ENCODE results near the gene ADAMTS17.

ADAMTS17 gene

DNA sequence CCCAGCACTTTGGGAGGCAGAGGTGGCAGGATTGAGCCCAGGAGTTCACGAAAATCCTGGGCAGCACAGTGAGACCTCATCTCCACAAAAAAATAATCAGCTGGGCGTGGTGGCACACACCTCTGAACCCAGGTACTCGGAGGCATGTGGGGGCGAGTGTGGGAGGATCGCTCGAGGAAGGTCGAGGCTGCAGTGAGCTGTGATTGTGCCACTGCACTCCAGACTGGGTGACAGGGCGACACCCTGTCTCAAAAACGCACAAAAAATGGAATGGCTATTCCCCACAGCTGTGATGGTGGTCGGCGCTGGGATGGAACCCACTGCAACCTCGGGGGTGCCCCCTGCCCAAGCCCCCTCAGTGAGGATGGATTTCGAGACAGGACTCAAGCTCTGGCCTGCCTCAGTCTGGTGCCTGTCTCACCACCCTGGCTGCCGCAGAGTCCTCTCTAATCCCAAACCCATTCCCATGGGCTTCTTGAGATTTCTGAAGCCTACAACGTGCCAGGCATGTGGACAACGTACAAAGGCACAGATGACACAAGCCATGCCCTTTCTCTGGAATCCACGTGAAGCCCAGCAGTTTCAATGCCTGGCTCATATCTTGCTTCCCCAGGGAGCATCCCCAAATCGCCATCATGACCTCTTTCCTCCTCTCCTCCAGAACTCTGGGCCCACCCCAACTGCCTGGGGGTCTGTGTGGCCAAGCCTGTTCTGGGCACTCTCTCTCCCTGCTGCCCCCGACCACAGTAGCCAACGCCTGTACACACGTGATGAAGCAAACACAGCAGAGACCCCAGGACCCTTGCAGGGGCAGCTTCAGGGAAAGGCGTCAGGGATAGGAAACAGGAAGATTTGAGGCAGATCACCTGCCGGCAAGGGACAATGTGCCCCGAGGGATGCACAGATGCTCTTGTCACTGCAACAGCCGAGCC is 32.4 kb downstream of the ADAMTS17 start:
- no peak for DNase-seq (ENCODE audit: low spot score)

DNA sequence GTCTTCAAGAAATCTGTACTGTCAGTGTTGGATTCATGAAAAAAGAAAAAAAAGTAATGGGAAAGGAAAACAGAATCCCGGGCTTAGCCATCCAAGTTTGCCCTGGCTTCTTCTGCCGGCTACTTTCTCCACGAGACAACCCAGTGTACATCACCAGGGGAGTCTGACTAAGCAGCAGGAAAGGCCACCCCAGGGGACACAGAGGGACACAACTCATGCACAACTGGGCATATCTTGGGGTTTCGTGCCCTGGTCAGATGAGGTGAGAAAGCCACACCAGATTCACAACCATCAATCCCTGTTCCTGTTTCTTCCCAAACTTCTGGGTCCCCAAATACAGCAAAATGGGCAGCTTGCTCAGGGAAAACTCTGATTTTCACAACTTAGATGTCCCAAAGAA is 33.2 kb downstream of the ADAMTS17 start:
- no peak for DNase-seq (ENCODE audit: low spot score)

DNA sequence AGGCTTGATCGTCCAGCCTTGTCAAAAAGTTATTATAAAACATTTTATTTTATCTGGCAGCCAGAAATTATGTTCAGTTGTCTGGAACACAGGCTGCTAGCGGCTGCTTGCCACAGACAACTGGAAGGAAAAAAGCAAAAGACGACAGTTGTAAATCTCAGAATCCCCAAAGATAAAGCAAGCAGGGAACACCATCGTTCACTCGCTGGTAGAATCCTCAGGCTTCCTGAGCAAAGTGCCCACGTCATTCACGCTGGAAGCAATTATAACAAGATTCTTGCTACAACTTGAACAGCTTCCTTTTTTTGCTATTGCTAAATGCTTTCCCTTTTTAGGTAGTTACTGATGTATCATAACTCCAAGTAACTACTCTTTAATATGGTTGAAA is 33.6 kb downstream of the ADAMTS17 start:
- no peak for DNase-seq (ENCODE audit: low spot score)

DNA sequence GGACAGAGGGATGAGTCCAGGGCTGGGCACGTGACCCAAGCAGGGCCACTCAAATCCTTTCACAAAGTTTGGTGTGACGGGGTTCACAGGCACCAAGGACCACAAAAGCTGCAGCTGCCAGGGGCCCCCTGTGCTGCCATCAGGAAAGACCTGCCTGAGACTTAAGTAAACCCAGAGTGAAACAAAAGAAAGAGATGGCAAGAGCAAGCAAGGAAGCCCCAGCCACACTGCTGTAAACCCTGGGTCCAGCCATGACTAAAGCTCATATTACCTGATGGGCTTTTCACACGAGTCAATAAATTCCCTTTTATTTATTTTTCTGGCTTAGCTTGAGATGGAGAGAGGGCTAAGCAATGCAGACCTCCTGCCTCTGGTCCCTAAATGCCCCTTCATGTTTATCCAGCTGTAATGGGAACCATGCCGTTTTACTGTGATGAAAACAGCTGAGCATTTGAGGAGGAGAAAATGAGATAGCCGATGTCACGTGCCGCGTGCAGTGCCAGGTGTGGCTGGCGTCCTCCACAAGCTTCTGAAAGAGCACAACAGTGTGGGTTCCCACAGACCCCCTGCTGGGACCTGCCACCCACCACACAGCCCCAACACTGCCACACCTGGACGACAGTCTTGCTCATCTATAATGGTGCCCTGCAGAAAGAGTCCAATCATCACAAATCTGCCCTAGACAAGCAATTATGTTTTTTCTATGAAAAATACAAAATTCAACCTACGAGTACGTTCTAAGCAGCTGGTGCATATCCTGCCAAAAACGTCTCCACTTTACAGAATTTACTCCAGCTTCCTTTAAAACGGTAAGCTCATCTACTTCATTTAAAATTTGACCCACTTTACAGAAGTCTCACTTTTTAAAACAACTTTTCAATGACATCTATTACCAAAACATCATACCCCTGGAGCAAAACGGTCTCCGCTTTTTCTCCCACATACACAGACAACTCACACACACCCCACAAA is 34.2 kb downstream of the ADAMTS17 start:
- DNase-seq (ENCODE audit: low spot score) = no peak

DNA sequence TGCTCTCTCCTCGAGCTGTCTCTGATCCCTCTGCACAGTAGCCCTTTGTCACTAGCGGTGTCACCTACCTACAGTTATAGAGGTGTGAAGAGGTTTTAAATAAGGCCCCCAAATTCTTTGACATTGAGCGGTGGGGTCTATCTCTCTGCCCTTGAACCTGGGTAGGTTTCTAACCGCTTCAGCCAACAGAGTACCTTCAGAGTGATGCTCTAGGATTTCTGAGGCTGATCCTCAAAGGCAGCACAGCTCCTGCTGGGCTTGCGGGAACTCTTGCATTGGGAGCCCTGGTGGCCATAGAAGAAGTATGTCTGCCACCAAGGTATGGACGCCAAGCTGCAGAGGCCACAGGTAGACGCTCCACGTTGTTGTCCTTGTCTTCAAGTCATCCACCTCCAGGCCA is 35.7 kb downstream of the ADAMTS17 start:
- no peak for DNase-seq (ENCODE audit: low spot score)

DNA sequence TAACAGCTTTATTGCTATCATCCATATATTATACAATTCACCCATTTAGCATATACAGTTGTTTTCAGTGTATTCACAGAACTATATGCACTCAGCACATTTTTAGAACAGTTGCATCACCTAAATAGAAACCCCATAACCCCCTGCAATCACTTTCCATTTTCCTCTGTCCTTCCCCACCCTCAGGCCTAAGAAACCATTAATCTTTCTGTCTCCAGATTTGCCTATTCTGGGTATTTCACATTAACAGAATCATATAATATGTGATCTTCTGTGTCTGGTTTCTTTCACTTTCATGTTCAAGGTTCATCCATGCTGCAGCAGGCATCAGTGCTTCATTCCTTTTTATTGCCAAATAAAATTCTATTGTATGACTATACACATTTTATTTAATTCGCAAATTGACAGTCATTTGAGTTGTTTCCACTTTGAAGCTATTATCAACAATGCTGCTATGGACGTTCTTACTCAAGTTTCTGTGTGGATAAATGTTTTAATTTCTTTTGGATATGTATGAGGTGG is 39.8 kb downstream of the ADAMTS17 start:
- no peak for DNase-seq (ENCODE audit: low spot score)

DNA sequence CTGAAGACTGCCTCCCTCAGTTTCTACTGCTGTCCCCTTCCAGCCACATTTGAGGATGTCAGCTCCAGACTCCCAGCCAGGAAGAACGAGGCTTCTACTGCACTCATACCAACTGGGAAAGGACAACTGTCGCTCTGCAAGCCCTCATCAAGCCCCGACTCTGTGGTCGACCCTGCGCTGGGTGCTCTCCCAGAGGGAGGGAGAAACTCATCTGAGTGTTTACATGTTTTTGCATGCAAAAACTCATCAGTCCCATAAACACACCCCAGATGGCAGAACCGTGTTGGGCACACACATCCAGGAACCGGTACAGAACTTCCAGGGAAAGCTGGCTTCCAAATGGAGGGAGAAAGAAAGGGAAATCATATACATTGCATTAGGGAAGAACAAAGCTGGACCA is 43.5 kb downstream of the ADAMTS17 start:
- DNase-seq (ENCODE audit: low spot score) = no peak

DNA sequence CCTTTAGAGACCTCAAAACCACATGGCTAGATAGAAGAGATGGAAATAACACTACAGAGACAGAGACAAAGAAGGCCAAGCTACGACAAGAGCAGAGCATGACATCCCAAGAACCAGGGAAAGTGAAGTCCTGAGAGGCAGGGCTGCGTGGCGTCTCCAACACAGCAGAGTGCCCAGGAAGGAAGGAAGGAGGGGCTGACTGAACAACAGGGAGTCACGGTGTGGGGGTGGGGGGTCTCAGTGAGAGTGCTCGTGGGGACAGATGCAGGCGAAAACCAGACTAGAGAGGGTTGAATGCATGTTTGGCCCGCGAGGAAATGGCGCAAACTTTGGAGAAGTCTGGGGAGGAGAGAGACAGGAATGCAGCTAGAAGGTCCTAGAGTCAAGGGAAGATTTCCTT is 44.0 kb downstream of the ADAMTS17 start:
- no peak for DNase-seq (ENCODE audit: low spot score)

DNA sequence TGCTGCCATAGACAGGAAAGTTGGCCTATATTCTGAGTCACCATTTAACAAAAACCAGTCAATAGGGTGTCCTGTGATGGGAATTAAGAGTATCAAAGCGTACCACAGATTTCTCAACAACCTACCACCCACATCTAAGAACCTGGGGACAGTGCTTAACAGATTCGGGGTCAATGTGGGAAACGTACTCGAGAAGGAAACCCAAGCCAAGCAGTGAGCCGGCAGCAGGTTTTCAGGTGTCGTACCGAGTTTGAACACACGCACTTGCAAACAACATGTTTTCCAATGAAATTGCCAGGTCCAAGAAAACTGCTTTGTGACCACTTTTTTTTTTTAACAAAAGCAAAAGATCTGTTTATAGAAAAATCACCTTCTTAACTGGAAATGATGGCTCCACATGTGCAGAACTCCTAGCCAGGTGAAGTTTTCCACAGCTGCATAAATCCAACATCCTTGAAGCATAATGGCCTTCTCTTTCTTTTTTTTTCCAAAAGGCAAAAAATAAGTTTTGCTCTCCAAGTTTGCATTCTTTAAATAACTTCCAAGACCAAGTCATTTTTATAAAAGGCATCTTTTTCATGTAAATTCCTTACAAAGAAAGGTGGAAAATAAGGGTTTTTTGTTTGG is 45.7 kb downstream of the ADAMTS17 start:
- DNase-seq (ENCODE audit: low spot score) = no peak

DNA sequence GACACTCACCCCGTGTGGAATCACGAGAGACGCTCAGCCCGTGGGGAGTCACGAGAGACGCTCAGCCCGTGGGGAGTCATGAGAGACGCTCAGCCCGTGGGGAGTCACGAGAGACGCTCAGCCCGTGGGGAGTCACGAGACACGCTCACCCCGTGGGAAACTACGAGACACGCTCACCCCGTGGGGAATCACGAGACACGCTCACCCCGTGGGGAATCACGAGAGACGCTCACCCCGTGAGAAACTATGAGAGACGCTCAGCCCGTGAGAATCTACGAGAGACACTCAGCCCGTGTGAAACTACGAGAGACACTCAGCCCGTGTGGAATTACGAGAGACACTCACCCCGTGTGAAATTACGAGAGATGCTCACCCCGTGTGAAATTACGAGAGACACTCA is 49.8 kb downstream of the ADAMTS17 start:
- DNase-seq (ENCODE audit: low spot score) = no peak

DNA sequence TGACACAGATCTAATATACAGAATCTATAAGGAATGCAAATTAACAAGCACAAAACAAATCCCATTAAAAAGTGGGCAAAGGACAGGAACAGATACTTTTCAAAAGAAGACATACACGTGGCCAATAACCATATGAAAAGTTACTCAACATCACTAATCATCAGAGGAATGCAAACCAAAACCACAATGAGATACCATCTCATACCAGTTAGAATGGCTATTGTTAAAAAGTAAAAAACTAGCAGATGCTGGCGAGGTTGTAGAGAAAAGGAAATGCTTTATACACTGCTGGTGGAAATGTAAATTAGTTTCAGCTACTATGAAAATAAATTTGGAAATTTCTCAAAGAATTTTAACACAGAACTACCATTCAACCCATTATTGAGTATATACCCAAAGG is 50.7 kb downstream of the ADAMTS17 start:
- DNase-seq (ENCODE audit: low spot score) = no peak

DNA sequence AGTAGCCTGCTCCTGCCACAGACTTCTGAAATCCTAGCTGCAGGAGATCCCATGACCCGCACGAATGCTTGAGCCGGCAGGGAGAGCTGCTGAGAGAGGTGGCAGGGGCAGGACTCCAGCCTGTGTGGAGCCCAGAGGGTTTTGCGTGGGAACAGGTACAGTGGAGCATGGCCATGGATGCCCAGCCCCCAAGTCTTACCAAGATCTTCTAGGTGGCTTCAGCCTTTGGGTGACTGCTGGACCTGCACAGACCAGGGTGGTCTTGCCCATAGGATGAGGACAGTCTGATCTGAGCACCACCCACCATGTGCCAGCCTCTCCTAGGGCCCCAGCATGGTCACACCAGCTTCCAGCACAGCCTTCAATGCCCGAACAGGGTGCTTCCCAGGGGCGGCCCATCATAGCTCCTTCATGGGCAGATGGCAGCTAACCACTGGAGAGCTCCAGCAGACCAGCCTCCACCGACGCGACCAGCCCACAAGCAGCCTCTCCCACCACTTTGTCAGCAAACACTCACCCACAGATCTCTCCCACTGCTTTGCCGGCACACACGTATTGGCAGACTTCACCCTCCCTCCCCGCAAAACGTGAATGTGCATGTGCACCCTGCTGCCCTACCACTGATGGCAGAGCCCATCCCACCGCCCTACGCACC is 56.0 kb downstream of the ADAMTS17 start:
- DNase-seq (ENCODE audit: low spot score) = no peak

DNA sequence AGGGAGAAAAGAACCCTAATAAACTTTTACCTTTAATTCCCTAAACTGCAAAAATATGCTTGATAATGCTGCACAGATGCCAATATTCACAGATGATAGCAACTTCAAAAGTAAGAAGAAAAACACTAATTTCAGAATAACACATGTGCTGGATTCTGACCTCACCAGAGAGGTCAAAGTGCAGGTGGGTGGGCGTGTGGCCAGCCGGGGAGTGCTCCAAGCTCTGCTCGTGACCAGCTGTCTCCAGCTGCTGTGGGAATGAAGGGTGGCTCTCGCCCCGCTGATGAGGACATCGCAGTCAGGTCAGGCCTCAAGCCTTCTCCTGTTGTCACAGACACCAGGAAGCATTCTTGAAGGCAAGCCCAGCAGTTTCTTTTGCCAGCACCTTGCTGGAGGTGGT is 57.1 kb downstream of the ADAMTS17 start:
- DNase-seq (ENCODE audit: low spot score) = no peak

DNA sequence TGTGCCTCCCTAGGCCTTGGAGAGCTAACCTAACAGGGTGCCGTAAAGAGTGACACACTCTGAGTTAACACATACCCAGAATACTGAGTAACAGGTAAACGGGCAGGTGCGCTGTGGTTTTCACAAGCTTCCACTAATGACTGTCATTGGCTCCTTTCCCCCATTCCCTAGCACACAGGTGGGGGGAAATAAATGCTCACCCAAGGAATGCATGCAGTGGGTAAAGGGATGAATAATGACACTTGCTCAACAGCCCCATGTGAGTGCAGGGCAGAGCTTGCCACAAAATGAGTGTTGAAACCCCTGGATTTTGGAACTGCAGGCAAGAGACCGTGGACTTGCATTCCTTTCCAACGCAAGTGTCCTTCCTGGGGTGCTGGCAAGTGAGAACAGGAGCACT is 57.6 kb downstream of the ADAMTS17 start:
- no peak for DNase-seq (ENCODE audit: low spot score)

DNA sequence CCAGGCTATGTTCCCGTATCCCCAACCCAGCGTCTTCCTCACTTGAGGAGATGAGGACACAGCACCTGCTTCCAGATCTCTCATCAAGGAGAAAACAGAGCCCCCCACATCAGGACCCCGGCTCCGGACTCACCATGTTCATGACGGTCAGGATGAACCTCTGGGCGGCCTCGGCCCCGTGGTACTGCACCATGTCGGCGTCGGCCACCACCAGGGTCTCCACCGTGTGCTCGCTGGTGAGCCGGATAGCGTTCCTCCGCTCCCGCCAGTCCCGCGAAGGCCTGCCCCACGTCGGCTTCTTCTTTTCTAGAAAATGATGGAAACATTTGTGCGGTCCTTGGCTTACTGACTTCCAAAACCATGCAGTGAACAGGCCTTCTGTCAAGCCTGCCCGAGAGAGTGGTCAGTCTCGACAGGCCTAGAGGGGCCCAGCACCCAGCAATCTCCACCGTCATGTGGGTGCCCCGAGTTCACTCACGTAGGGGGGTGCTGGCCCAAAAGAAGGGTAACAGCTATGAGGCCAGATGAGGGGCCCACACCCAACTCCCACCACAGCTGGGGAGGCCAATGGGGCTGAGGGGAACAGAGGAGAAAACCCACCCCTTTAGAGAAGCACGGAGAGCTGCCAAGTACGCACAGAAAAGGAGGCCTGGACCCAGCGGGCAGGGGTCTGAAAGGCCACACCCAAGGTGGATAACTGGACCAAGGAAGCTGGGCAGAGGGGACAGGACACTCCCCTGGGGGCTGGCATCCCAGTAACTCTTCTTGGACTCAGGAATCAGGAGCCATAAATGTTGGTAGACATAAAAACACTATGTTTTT is 60.5 kb downstream of the ADAMTS17 start:
- DNase-seq (ENCODE audit: low spot score) = no peak

DNA sequence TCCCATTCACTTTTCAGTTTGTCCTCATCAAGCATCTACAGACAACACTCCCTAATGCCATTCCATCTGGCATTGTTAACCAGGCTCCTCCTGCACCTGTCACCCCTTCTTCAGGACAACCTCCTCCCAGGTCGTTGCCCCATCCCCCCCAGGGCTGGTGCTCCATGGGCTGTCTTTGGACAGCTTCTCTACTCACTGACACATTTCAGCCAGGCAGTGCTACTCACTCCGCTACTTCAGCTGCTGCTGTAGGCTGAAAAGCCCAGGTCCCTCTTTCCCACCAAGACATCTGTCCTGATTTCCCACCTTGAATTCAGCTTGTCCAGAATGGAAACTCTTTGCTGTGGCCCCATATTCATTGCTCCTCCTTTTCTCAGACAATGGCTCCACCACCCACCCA is 61.9 kb downstream of the ADAMTS17 start:
- no peak for DNase-seq (ENCODE audit: low spot score)

DNA sequence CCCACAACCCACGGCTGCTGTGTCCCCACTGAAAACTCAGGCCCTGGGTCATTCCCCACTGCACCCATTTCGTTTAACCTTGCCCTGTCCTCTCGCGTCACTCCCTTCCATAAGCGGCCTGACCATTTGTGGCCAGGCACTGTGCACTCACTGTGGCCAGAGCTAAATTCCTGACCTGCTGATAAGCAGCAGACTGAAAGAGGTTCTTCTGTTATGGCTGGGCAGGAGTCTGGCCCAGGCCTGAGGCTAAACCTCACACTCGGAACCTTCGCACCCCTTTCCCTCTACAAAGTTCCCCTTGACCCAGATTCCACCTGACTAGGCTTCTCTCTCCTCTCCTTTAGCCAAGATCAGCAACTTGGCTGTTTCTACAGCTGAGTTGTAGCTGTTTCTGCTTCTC is 62.3 kb downstream of the ADAMTS17 start:
- no peak for DNase-seq (ENCODE audit: low spot score)

DNA sequence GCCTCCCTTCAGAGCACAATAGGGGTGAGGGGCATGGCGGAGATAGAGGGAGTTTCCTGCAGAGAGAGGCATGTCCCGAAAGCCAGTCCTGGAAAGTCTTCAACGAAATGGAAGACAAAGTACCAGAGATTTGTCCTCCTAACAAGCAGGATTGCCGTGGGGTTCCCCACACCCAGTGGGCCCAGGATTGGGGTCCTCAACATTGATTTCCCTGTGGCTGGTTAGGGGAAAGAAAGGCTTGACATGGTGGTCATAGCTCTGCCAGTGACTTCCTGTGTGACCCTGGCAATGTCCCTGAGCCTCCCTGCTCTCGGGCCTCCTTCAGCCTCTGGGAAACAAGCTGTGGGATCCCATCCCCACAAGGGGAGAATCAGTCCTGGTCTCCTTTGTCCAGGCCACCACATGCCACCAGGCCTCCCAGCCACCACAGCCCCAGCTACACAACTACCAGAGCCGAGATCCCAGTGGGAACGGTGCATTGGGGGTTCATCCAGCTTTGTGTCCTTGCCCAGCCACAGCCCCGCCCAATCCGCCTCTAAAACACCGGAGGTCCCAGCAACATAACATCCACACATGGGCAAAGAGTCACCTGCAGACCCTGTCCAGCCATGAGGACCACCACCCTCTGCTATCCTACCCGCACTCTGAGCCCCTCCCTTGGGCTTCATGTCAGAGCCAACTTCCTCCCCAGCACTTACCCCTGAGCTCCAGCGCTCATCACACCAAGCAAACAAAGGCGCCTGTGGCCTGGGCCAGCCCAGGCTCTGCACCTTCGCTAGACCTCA is 63.0 kb downstream of the ADAMTS17 start:
- no peak for DNase-seq (ENCODE audit: low spot score)

DNA sequence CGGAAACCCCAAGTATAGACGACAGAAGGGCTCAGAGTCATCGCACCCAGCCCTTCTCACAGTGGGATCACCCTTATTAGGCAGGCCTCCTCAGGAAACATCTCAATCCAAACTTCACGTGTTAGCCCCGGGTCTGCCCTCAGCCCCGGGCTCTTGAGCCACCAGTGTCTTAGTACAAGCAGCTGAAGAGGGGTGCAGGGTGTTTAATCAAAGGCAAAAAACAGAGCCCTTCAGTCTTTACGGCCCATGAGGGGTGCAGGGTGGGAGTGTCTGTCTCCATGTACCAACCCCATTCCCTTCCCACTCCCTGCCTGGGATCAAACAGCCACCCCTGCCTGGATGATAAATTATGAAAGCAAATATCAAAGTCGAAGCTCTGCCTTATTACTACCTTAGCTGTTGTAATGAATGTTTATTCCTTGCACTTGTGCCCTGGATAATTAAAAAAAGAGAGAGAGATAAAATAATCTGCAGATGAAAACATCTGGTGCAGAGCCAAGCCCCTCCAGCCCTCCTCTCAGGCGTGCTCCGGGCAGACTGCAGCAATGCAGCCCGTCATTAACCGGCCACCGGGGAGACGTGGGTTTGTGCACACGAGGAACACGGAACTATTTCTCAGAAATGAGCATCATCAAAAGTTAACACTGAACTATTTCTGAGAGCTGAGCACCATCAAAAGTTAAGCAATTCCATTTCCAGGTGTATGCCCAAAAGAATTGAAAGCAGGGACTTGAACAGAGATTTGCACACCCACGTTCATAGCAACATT is 64.5 kb downstream of the ADAMTS17 start:
- no peak for DNase-seq (ENCODE audit: low spot score)

Measured in hepatic stellate cell (primary cell).